ENCODE measurements around the gene KREMEN1.
A peak's percentile ranks its signal among the peaks of the same experiment; 100 is the strongest.

DNA sequence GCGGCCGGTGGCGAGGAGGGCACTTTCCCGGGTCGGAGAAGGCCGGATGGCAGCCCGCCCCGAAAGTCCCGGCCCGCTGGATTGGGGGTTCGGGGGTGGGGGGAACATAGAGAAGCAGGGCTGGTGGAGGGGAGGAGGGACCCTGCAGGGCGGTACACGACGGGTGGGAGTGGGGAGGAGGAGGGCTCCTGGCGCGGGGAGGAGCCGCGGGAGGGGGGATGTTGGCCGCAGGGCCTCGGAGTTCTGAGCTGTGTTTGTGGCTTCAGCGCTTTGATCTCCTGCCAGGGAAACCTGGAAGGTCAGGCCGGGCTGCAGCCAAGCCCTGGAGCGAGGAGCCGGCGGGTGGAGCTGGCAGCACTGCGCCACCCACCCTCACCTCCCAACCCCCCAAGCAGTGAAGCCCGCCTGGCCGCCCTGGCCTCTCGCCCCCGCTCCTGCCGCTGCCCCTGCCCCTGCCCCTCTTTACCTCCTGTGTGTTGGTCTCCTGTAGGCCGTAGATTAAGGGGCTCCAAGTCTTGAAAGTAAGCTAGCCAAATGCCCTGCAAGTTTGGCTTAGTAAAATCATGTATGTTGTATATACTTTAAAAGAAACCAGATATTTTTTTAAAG lies 42.1 kb upstream of the KREMEN1 start:
- no peak for TF ChIP-seq ARNT (IDR thresholded peaks at IDR 0.05)
- no peak for TF ChIP-seq CTCF (IDR thresholded peaks at IDR 0.05 in 2 of 3, conservative IDR thresholded peaks at IDR 0.05 in 1 of 3; ENCODE audit: insufficient read depth in 2 of 3, low read depth in 1 of 3, low read length in 3 of 3)
- TF ChIP-seq MYNN (IDR thresholded peaks at IDR 0.05): no peak
- TF ChIP-seq MYNN (CRISPR knock-in tag; IDR thresholded peaks at IDR 0.05): no peak
- TF ChIP-seq HDAC2 (IDR thresholded peaks at IDR 0.05): no peak
- TF ChIP-seq SRSF1 (IDR thresholded peaks at IDR 0.05; ENCODE audit: low read depth, low read length): no peak
- TF ChIP-seq ZNF830 (CRISPR knock-in tag; IDR thresholded peaks at IDR 0.05): no peak
- no peak for TF ChIP-seq U2AF2 (optimal IDR thresholded peaks at IDR 0.05; ENCODE audit: low read depth, low read length)
- TF ChIP-seq RAD21 (CRISPR knock-in tag; conservative IDR thresholded peaks at IDR 0.05 in 1 of 2, IDR thresholded peaks at IDR 0.05 in 1 of 2): no peak
- no peak for TF ChIP-seq GATAD2B (IDR thresholded peaks at IDR 0.05; ENCODE audit: borderline replicate concordance)
- no peak for TF ChIP-seq RBM14 (IDR thresholded peaks at IDR 0.05; ENCODE audit: borderline replicate concordance, insufficient read depth, low read depth, low read length)
- TF ChIP-seq SMC3 (conservative IDR thresholded peaks at IDR 0.05; ENCODE audit: insufficient read depth, low read depth, low read length): no peak
- TF ChIP-seq ATF6 (CRISPR knock-in tag; IDR thresholded peaks at IDR 0.05): no peak
- TF ChIP-seq MTA2 (IDR thresholded peaks at IDR 0.05; ENCODE audit: low read depth): no peak
- 0 out of 2 replicates have a peak, but pooled peaks have one; percentile 13 for TF ChIP-seq PHF8 (IDR thresholded peaks at IDR 0.05; ENCODE audit: borderline replicate concordance, low read length)
